Uterus (tissue), 4 donors: ENCODE data around the gene PTBP2. TPM values are rescaled to one million over a fixed set of nuclear protein-coding genes. Genes with fewer than 3 reads are reported as not detected.
A peak's percentile ranks its signal among the peaks of the same experiment; 100 is the strongest.
"Not testable (repeated sequence)": the region's sequence is repeated elsewhere in the genome, so short reads cannot be mapped to it uniquely, and the experiment has no call there.

ENCODE experiments used
- DNase-seq, 2 donors: peaks; one replicate each; pipeline ENCODE4 v3.0.0-alpha.2; 2019 to 2020
- H3K27ac ChIP-seq, 2 donors: fragments of 200-600 bp; sonication (generic); 1 replicate in 1 of 2; 2 replicates in 1 of 2; pipeline ENCODE4 v1.5.1; 2016 to 2018
- H3K27me3 ChIP-seq, 2 donors: fragments of 200-600 bp; sonication (generic); one replicate each; pipeline ENCODE4 v1.5.1; 2018 to 2019; ENCODE audit warnings: control low read depth in 1 of 2
- H3K36me3 ChIP-seq, 2 donors: fragments of 200-600 bp; sonication (generic); one replicate each; pipeline ENCODE4 v1.5.1; 2019; ENCODE audit warnings: control low read depth in 1 of 2
- H3K4me1 ChIP-seq, 2 donors: fragments of 200-600 bp; sonication (generic); one replicate each; pipeline ENCODE4 v1.5.1; 2018 to 2019; ENCODE audit warnings: control low read depth in 1 of 2
- H3K4me3 ChIP-seq, 2 donors: fragments of 200-600 bp; sonication (generic); 1 replicate in 1 of 2; 2 replicates in 1 of 2; pipeline ENCODE4 v1.5.1; 2018 to 2019; ENCODE audit warnings: mild to moderate bottlenecking in 1 of 2
- H3K9me3 ChIP-seq, 2 donors: fragments of 200-600 bp; sonication (generic); one replicate each; pipeline ENCODE4 v1.5.1; 2019; ENCODE audit warnings: control low read depth in 1 of 2
- POLR2A ChIP-seq, 2 donors: fragments of 450-650 bp; IDR thresholded peaks; one replicate each; pipeline ENCODE4 v1.6.1; 2016; ENCODE audit warnings: antibody characterized with exemption in 2 of 2, mild to moderate bottlenecking in 1 of 2, moderate library complexity in 1 of 2
- intact Hi-C: fragments of 100-400 bp; cut with DNase I; formaldehyde crosslinking; loops from one replicate; pipeline ENCODE4 v1.15.1; 2023; ENCODE audit warnings: low total_unique reads
- total RNA-seq, 4 donors: library from RNA; depleted of rRNA in 3 of 4; stranded (reverse); fragments of >200 nt in 3 of 4; gene quantifications; one replicate each; pipeline versions ENCODE4 v1.1.0 to v1.2.4, GENCODE V29; 2014 to 2023
- TF ChIP-seq, protein P1 (sequence below), 4 experiments: fragments of 200-600 bp in 2 of 4; fragments of 450-650 bp in 2 of 4; sonication (generic) in 2 of 4; IDR thresholded peaks; one replicate each; pipeline ENCODE4 v1.5.1; 2016 to 2019; ENCODE audit warnings: antibody characterized with exemption in 4 of 4, mild to moderate bottlenecking in 2 of 4, moderate library complexity in 1 of 4
- donor health status: DM: yes; HTN: yes; CAD: no.

The PTBP2 gene
- total RNA-seq, 4 donors from 2014 or later = 32.3 to 189 (median 57.5) TPM

DNA sequence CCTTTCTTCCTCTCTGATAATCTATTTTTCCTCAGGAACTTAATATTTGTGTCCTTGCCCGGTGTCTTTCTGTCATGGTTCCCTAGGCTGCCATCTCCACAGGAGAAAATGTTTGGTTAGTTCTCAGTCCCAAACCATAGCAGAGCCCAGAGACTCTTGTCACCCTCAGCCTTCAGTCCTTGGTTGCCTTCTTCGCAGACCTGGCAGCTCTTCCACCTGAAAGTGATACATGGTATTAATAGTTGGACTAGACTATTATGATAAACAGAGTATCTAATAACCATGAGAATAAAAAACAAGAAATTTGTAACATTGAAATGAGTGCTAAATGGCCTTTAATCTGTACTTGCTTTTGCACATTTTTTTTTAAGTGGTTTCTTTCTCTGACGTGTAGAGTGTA is 26.5 kb downstream of the PTBP2 start:
- Histone ChIP-seq H3K9me3 (no peaks in the 10 kb centered on the region), H3K36me3 (no peaks in the 10 kb centered on the region), H3K27ac (no peak overlapping the region), H3K27me3 (no peaks in the 10 kb centered on the region), H3K4me1 (peaks cover 0 to 8% of the 10 kb centered on the region in 2 donors), H3K4me3 (no peak overlapping the region)
- intact Hi-C loops = no loop called here
- TF ChIP-seq, protein P1, sequence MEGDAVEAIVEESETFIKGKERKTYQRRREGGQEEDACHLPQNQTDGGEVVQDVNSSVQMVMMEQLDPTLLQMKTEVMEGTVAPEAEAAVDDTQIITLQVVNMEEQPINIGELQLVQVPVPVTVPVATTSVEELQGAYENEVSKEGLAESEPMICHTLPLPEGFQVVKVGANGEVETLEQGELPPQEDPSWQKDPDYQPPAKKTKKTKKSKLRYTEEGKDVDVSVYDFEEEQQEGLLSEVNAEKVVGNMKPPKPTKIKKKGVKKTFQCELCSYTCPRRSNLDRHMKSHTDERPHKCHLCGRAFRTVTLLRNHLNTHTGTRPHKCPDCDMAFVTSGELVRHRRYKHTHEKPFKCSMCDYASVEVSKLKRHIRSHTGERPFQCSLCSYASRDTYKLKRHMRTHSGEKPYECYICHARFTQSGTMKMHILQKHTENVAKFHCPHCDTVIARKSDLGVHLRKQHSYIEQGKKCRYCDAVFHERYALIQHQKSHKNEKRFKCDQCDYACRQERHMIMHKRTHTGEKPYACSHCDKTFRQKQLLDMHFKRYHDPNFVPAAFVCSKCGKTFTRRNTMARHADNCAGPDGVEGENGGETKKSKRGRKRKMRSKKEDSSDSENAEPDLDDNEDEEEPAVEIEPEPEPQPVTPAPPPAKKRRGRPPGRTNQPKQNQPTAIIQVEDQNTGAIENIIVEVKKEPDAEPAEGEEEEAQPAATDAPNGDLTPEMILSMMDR (IDR thresholded peaks at IDR 0.05) = no peak
- TF ChIP-seq POLR2A (IDR thresholded peaks at IDR 0.05) = no peak
- no peak for DNase-seq

GRCh38 chr1:96749618-96750017 is 28.0 kb downstream of the PTBP2 start:
- H3K36me3 ChIP-seq = no peaks in the 10 kb centered on the region
- no peaks in the 10 kb centered on the region for H3K9me3 ChIP-seq
- no peak for DNase-seq
- H3K27me3 ChIP-seq = no peaks in the 10 kb centered on the region
- H3K27ac ChIP-seq = no peak overlapping the region
- TF ChIP-seq POLR2A (IDR thresholded peaks at IDR 0.05) = no peak
- TF ChIP-seq, protein P1 (IDR thresholded peaks at IDR 0.05) = no peak
- peaks cover 0 to 8% of the 10 kb centered on the region in 2 donors for H3K4me1 ChIP-seq
- intact Hi-C loops = no loop called here
- H3K4me3 ChIP-seq = no peak overlapping the region

- H3K4me1 ChIP-seq = peaks cover 0 to 8% of the 10 kb centered on the region in 2 donors
- DNase-seq = no peak
- no peaks in the 10 kb centered on the region for H3K9me3 ChIP-seq
- intact Hi-C loops = no loop called here
- H3K27me3 ChIP-seq = no peaks in the 10 kb centered on the region
- no peaks in the 10 kb centered on the region for H3K36me3 ChIP-seq
- no peak for TF ChIP-seq POLR2A (IDR thresholded peaks at IDR 0.05)
- TF ChIP-seq, protein P1 (IDR thresholded peaks at IDR 0.05) = no peak
- no peak overlapping the region for H3K4me3 ChIP-seq
- no peak overlapping the region for H3K27ac ChIP-seq
These were observed 30.8 kb downstream of the PTBP2 start for GRCh38 chr1:96752394-96752793.

DNA sequence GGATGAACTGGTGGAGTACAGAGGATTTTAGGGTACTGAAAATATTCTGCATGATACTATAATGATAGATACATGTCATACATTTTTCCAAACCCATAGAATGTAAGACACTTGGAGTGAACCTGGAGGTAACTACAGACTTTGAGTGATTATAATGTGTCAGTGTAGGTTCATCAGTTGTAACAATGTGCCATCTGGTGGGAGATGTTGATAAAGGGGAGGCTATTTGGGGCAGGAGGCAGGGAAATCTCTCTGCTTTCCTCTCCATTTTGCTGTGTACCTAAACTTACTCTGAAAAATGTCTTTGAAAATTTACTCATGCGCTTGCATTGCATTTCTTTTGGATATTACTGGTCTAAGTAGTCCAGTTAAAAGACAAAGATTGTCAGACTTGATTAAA is 35.2 kb downstream of the PTBP2 start:
- Histone ChIP-seq H3K4me3 (no peak overlapping the region), H3K27ac (no peak overlapping the region), H3K9me3 (no peaks in the 10 kb centered on the region), H3K4me1 (no peaks in the 10 kb centered on the region), H3K36me3 (no peaks in the 10 kb centered on the region), H3K27me3 (no peaks in the 10 kb centered on the region)
- intact Hi-C loops = no loop called here
- DNase-seq = no peak
- no peak for TF ChIP-seq POLR2A (IDR thresholded peaks at IDR 0.05)
- TF ChIP-seq, protein P1 (IDR thresholded peaks at IDR 0.05) = peak in 1 of 4 experiments; percentile 16

- H3K27ac ChIP-seq, intact Hi-C loops, H3K4me1 ChIP-seq, DNase-seq, H3K9me3 ChIP-seq, H3K36me3 ChIP-seq, H3K4me3 ChIP-seq, H3K27me3 ChIP-seq: not testable (repeated sequence)
These were observed 41.0 kb downstream of the PTBP2 start for GRCh38 chr1:96762586-96762985.

GRCh38 chr1:96763514-96763913 is 41.9 kb downstream of the PTBP2 start:
- H3K4me3 ChIP-seq = no peak overlapping the region
- no peaks in the 10 kb centered on the region for H3K36me3 ChIP-seq
- H3K27me3 ChIP-seq = no peaks in the 10 kb centered on the region
- no peaks in the 10 kb centered on the region for H3K9me3 ChIP-seq
- intact Hi-C loops = no loop called here
- H3K4me1 ChIP-seq = no peaks in the 10 kb centered on the region
- H3K27ac ChIP-seq = no peak overlapping the region
- no peak for DNase-seq
- TF ChIP-seq POLR2A (IDR thresholded peaks at IDR 0.05) = no peak
- TF ChIP-seq, protein P1 (IDR thresholded peaks at IDR 0.05) = no peak
